ENCODE results near the gene BIN2.

GRCh38 chr12:51242120-51242519, 81.9 kb downstream of the BIN2 start:
- TF ChIP-seq MAX (CRISPR knock-in tag; IDR thresholded peaks at IDR 0.05) (no peak), CREM (CRISPR knock-in tag; IDR thresholded peaks at IDR 0.05) (no peak), NFE2L1 (CRISPR knock-in tag; IDR thresholded peaks at IDR 0.05) (no peak)

All from WTC11 (cell line).